Hypothalamus (tissue), 51 donors: ENCODE data around the gene RBM33.

Source experiments
- DNase-seq, 51 donors: peaks; one replicate each; lab custom pipeline; 2025; lab: John Stamatoyannopoulos, UW

RBM33 gene

DNA sequence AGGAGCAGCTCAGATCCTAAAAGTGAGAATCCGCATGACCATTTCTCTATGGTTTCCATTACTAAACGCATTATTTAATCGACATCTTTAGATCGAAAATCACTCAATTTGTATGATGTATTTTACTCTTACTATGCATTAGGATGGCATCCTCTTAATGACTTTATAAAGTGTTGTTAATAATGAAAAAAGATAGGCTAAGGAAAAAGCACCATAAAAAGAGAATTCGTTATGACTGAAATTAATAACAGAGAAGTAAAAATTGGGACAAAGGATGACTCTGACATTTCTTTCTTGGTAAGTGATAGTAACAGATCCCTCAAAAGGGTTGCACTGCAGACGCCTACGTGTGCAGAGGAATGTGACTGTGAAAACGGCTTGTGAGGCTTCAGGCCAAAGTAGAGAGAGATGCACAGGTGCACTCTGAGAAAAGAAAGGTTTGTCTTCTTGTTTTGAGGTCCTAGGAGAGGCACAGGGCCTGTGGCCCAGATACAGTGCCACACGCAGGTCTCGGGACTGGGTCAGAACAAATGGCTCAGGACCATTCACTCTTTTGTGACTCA, 23.0 kb upstream of the RBM33 start:
- DNase-seq, result peak in 1 of 51 donors; percentile 5

GRCh38 chr7:155624412-155624811, 20.0 kb upstream of the RBM33 start:
- no peak for DNase-seq

DNA sequence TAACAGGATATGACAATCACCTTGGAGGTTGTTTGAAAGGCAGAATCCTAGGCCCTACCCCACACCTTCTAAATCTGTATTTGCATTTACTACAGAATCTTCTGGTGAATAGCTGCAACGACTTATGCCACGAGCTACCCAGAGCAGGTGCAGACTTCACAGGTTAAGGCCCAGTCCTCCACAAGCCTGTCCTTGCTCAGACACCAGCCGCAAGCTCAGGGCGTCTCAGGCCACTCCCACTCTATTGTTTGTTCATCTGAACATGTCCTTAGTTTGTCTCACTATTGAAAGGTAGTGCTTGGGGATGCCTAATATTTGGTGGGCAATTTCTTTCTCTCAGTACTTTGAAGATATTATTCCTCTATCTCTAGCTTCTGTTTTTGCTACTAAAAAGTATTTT, 18.9 kb upstream of the RBM33 start:
- DNase-seq, result no peak

- DNase-seq, result no peak
Observed at GRCh38 chr7:155629171-155629570, 15.3 kb upstream of the RBM33 start.

- no peak for DNase-seq
Observed at GRCh38 chr7:155631155-155631554, 13.3 kb upstream of the RBM33 start.

- no peak for DNase-seq
Observed at GRCh38 chr7:155635817-155636216, 8.6 kb upstream of the RBM33 start.

DNA sequence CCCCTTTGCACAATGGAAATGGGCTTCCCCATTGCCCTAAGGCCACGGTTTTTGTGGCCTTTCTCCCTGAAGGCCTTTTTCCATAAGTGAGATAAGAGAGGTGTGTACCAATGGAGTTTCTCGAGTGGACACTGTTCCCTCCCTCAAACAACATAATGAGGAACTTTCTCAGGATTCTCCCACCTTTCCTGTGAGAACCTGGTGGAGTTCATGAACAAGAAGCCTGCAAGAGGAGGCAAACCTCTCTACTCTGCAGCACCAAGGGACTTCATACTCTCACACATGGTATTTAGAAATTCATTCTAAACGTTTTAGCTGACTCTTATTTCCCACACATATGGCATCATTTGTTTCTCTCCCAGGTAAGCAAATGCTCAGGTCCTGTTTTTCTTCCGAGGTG, 7.3 kb upstream of the RBM33 start:
- DNase-seq, result no peak

GRCh38 chr7:155638366-155638765, 6.1 kb upstream of the RBM33 start:
- DNase-seq, result no peak

DNA sequence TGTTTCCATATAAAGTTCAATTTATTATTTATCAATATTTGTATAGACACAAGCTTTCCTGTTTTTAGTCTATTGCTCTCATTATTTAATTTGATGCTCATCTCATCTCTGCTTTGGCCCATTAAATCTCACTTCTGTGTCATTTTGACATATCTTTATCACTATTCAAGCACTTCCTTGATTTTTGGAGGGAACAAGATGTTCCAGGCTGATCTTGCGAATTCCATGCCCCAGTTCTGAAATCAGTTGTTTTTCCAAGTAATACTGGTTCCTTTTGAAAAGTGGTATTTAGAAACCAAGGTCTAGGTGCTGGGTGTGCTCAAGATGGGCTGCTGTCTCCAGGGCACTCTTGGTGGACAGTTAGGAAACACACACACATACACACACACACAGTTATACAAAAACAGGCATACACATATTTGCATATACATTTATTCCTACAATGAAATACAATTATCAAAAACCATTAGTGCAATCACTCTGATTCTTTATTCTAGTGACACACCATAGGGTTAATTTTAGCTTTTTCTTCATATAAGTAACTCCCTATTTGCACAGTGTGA, 4.4 kb upstream of the RBM33 start:
- DNase-seq, result no peak

GRCh38 chr7:155640629-155641028, 3.8 kb upstream of the RBM33 start:
- DNase-seq, result no peak

DNA sequence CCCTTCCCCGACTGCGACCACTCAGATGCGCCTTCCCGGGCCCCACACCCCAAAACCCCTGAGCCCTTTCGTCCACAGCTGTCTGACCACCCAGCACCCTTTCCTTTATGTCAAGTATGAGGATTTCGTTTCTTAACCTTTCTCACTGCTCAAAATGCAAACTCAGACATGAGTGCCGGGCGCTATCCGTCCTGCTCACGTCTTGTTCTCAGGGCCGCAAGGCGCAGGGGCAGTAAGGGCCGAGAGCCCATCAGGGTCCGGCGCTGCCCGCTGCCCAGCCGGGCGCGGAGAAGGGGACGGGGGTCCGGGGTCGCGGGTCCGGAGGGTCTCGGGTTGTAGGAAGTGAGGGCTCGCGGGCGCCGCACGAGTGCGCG, 670 bp upstream of the RBM33 start:
- peak in 2 of 51 donors; percentile 24 to 45 for DNase-seq

GRCh38 chr7:155644971-155645509, 579 bp downstream of the RBM33 start:
- DNase-seq, result peak in 30 of 51 donors; percentile 14 to 68 (median 32)

DNA sequence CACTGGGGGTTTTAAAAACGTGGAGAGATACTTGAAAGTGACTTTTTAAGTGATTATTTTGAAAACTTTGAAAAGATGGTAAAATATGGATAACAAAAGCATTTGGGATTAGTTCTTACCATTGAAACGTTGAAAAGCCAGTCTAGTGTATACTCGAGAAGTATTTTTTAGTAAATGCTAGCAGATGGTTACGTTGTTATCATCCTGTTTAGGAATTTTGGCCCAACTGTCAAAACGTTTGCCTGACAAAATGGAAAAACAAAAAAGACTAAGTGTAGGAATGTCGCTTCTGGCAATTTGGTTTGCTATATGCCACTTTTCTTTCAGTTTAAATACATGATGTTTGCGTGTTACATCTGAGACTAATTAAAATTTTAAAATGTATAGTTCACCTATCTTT, 1.2 kb downstream of the RBM33 start:
- no peak for DNase-seq

DNA sequence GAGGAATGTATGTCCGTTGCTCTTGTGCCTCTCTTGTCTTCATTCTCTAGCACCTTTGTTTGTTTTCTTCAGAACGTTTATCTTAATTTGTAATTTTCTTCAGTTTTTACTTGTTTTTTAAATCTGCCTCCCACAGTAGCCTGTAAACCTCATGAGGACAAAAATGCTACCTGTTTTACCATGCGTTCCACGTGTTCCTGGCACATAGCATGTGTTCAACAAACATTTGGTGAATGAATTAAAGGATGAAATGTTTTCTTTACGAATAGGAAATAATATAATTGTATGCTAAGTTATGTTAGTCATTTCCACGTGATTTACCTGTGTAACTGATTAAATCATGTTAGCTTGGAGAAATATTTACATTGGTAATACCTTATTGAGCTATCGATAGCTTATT, 2.2 kb downstream of the RBM33 start:
- DNase-seq, result no peak

- no peak for DNase-seq
Observed at GRCh38 chr7:155647302-155647701, 2.8 kb downstream of the RBM33 start.

- DNase-seq, result no peak
Observed at GRCh38 chr7:155647734-155648133, 3.3 kb downstream of the RBM33 start.

DNA sequence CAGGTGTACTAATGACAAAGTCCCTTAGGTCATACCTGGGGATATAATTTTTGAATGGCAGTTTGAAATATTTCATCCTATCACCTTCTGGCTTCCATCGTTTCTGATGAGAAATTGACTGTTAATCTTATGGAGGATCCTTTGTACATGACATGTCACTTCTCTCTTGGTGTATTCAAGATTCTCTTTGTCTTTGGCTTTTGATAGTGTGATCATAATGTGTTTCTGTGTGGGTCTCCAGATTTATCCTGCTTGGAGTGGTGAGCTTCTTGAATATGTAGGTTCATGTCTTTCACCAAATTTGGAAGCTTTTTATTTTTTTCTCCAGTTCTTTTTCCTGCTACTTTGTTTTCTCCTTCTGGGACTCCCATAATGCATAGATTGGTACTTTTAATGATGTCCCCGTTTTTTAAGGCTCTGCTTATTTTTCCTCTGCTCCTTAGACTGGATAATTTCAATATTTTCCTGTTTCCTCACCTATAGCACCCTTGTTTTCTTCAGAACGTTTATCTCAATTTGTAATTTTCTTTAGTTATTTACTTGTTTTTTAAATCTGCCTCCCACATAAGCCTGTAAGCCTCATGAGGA, 4.4 kb downstream of the RBM33 start:
- DNase-seq, result no peak

DNA sequence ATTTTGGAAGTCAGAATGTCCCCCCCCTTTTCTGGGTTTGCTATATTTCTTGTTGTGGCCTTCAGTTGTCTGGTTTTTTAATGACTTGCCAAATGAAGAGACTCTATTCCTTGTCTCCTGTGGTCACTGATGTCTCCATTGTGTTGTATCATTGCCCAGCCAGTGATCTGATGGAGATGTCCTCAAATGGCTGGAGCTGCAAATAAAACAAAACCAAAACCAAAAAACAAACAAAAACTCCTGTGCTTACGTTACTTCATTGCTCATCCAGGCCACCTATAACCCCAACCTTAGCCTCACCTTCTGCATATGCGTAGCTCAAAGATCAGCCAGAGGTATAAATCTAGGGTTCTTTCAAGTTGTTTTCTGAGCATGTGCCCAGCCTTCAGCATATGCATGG, 5.1 kb downstream of the RBM33 start:
- DNase-seq, result no peak

DNA sequence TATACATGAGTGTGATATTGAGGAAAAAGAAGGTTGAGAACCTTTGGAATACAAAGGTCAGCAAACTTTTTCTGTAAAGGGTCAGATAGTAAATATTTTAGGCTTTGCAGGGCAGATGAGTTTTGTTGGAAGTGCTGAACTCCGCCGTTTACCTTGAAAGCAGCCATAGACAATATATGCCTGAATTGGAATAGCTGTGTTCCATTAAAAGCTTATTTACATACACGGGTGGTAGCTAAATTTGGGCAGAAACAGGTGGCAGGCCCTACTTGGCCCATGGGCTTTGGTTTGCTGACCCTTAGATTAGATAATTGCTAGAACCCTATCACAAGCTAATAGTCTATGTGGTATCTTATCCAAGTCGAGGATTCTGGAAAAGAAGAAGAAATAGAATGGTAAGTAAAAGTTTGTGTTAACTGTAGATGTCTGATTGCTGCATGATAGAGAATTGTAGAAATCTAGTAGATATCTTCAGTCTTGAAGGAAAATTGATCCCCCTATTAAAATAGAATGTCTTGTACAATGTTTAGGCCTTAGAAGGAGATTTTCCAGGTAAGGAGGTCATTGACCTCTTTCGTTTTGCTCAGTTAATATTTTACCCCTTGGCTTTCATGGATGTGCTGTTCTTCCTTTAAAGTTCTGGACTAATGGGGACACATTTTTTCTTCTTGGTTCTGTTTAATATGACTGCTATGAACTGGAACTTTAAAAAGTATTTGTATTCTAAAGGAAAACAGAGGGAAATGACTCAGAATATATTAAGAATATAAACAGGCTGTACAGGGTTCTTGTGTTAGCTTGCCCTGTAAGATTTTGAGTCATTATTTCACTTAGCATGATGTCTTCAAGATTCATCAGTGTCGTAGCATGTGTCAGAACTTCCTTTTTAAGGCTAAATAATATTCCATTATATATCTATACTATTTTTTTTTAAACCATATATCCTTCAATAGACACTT, 8.0 kb downstream of the RBM33 start:
- DNase-seq, result no peak

GRCh38 chr7:155653803-155654202, 9.3 kb downstream of the RBM33 start:
- DNase-seq, result no peak

- no peak for DNase-seq
Observed at GRCh38 chr7:155656891-155657290, 12.4 kb downstream of the RBM33 start.
